Ascending aorta (tissue), 2 donors: Measurements from ENCODE around the gene AP1M2. TPM values are rescaled to one million over a fixed set of nuclear protein-coding genes. Genes with fewer than 3 reads are reported as not detected.

ENCODE experiments used
- DNase-seq, 2 donors: peaks; one replicate each; pipeline ENCODE4 v3.0.0-alpha.2; 2019; ENCODE audit warnings: low spot score in 2 of 2
- H3K27ac ChIP-seq, 2 donors: fragments of 200-600 bp; sonication (generic); one replicate each; pipeline ENCODE4 v1.5.1; 2016 to 2017; ENCODE audit warnings: mild to moderate bottlenecking in 1 of 2
- H3K27me3 ChIP-seq: fragments of 200-600 bp; sonication (generic); one replicate; pipeline ENCODE4 v1.5.1; 2017
- H3K36me3 ChIP-seq, 2 donors: fragments of 200-600 bp; sonication (generic); one replicate each; pipeline ENCODE4 v1.5.1; 2016
- H3K4me1 ChIP-seq, 2 donors: fragments of 200-600 bp; sonication (generic); one replicate each; pipeline ENCODE4 v1.5.1; 2016 to 2017; ENCODE audit warnings: mild to moderate bottlenecking in 1 of 2
- H3K4me3 ChIP-seq, 2 donors: fragments of 200-600 bp; sonication (generic); one replicate each; pipeline ENCODE4 v1.5.1; 2016 to 2017; ENCODE audit warnings: mild to moderate bottlenecking in 1 of 2
- H3K9me3 ChIP-seq, 2 donors: fragments of 200-600 bp; sonication (generic); one replicate each; pipeline ENCODE4 v1.5.1; 2016
- CTCF ChIP-seq, 3 experiments: fragments of 200-600 bp in 2 of 3; fragments of 450-650 bp in 1 of 3; sonication (generic) in 2 of 3; IDR thresholded peaks; one replicate each; pipeline ENCODE4 v1.5.1; 2016 to 2019; ENCODE audit warnings: antibody characterized with exemption in 3 of 3, mild to moderate bottlenecking in 1 of 3, moderate library complexity in 1 of 3
- intact Hi-C: fragments of 100-400 bp; cut with DNase I; formaldehyde crosslinking; loops from one replicate; pipeline ENCODE4 v1.15.1; 2023
- total RNA-seq: library from RNA; depleted of rRNA; stranded (reverse); fragments of >200 nt; gene quantifications from one replicate; pipeline ENCODE4 v1.1.0, GENCODE V29; 2016

AP1M2 gene
- total RNA-seq, 1 donor from 2014 or later = not detected

GRCh38 chr19:10604460-10604980 lies 17.4 kb upstream of the AP1M2 start:
- peak overlapping the region; percentile 97 to 99 for H3K4me3 ChIP-seq

GRCh38 chr19:10603873-10604459 lies 16.9 kb upstream of the AP1M2 start:
- DNase-seq = peak in 1 of 2 donors; percentile 75
- Histone ChIP-seq H3K4me3 (peak overlapping the region; percentile 97 to 99), H3K4me1 (peaks cover 14 to 26% of the 10 kb centered on the region in 2 donors), H3K9me3 (no peaks in the 10 kb centered on the region), H3K27me3 (no peaks in the 10 kb centered on the region), H3K36me3 (no peaks in the 10 kb centered on the region), H3K27ac (peak overlapping the region; percentile 98 to 99)
- no peak for TF ChIP-seq CTCF (IDR thresholded peaks at IDR 0.05)
- intact Hi-C loops = loop anchor here (2.0 to 5.0 kb wide), 2 partner anchors 21 to 38 kb away; partner anchors contain the start of gene SLC44A2

More at GRCh38 chr19:10604460-10604980, 17.4 kb upstream of the AP1M2 start:
- no peak for DNase-seq
- Histone ChIP-seq H3K9me3 (no peaks in the 10 kb centered on the region), H3K4me1 (peaks cover 14 to 26% of the 10 kb centered on the region in 2 donors), H3K36me3 (no peaks in the 10 kb centered on the region), H3K27me3 (no peaks in the 10 kb centered on the region), H3K27ac (peak overlapping the region; percentile 98 to 99)
- no peak for TF ChIP-seq CTCF (IDR thresholded peaks at IDR 0.05)
- intact Hi-C loops = loop anchor here (5.0 kb wide), 1 partner anchor 38 kb away; no protein-coding TSS in a partner anchor

GRCh38 chr19:10603084-10603872 lies 16.2 kb upstream of the AP1M2 start:
- no peaks in the 10 kb centered on the region for H3K27me3 ChIP-seq
- H3K9me3 ChIP-seq = no peaks in the 10 kb centered on the region
- no peaks in the 10 kb centered on the region for H3K36me3 ChIP-seq
- no peak for TF ChIP-seq CTCF (IDR thresholded peaks at IDR 0.05)
- H3K4me3 ChIP-seq = peak overlapping the region; percentile 97 to 99
- H3K4me1 ChIP-seq = peaks cover 10 to 26% of the 10 kb centered on the region in 2 donors
- peak overlapping the region; percentile 98 to 99 for H3K27ac ChIP-seq
- peak; percentile 15 to 86 for DNase-seq
- intact Hi-C loops = loop anchor here (2.0 to 5.0 kb wide), 2 partner anchors 22 to 39 kb away; partner anchors contain the start of gene SLC44A2

GRCh38 chr19:10602330-10603083 lies 15.4 kb upstream of the AP1M2 start:
- no peak for TF ChIP-seq CTCF (IDR thresholded peaks at IDR 0.05)
- peak overlapping the region; percentile 98 to 99 for H3K27ac ChIP-seq
- peak; percentile 31 to 91 for DNase-seq
- no peaks in the 10 kb centered on the region for H3K27me3 ChIP-seq
- no peaks in the 10 kb centered on the region for H3K36me3 ChIP-seq
- H3K9me3 ChIP-seq = no peaks in the 10 kb centered on the region
- H3K4me3 ChIP-seq = peak overlapping the region; percentile 97 to 99
- intact Hi-C loops = loop anchor here (2.0 to 5.0 kb wide), 2 partner anchors 22 to 40 kb away; partner anchors contain the start of gene SLC44A2
- H3K4me1 ChIP-seq = peaks cover 10 to 26% of the 10 kb centered on the region in 2 donors

- no peak for TF ChIP-seq CTCF (IDR thresholded peaks at IDR 0.05)
- peaks cover 10 to 26% of the 10 kb centered on the region in 2 donors for H3K4me1 ChIP-seq
- H3K36me3 ChIP-seq = no peaks in the 10 kb centered on the region
- peak overlapping the region in 1 of 2 donors; percentile 30 for H3K4me3 ChIP-seq
- intact Hi-C loops = loop anchor here (2.0 to 5.0 kb wide), 2 partner anchors 23 to 40 kb away; partner anchors contain the start of gene SLC44A2
- no peak overlapping the region for H3K27ac ChIP-seq
- H3K27me3 ChIP-seq = no peaks in the 10 kb centered on the region
- no peaks in the 10 kb centered on the region for H3K9me3 ChIP-seq
- no peak for DNase-seq
Measured at GRCh38 chr19:10601999-10602329, 14.9 kb upstream of the AP1M2 start.
